ENCODE measurements around the gene HHIP.

DNA sequence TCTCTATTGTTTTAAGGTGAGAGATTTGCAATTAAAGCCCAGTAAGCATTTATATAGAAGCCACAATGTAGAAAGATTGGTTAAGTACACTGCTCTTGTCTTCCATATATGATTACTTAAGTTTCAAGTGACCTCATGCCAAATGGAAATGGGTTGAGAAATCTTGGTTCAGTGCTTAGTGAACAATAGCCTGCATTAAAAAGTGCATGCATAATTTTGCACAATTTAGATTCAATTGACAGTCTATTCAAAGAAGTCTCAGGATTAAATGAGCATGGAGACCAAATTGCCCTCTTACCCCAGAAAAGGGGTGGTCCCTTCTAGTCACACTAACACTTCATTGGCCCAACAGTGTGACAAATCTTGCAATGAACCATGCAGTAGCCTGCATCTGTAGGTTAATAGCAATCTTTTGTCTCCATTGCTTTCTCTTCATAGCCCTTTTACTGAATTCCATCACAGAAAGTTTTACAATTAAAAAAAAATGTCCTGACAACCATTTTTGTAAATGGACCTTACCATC, 93.6 kb downstream of the HHIP start:
- TF ChIP-seq EP300 (IDR thresholded peaks at IDR 0.05) = no peak
- TF ChIP-seq, protein P1, sequence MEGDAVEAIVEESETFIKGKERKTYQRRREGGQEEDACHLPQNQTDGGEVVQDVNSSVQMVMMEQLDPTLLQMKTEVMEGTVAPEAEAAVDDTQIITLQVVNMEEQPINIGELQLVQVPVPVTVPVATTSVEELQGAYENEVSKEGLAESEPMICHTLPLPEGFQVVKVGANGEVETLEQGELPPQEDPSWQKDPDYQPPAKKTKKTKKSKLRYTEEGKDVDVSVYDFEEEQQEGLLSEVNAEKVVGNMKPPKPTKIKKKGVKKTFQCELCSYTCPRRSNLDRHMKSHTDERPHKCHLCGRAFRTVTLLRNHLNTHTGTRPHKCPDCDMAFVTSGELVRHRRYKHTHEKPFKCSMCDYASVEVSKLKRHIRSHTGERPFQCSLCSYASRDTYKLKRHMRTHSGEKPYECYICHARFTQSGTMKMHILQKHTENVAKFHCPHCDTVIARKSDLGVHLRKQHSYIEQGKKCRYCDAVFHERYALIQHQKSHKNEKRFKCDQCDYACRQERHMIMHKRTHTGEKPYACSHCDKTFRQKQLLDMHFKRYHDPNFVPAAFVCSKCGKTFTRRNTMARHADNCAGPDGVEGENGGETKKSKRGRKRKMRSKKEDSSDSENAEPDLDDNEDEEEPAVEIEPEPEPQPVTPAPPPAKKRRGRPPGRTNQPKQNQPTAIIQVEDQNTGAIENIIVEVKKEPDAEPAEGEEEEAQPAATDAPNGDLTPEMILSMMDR (IDR thresholded peaks at IDR 0.05) = no peak
- no peak for TF ChIP-seq POLR2A (IDR thresholded peaks at IDR 0.05)
